ENCODE results near the gene VIPR2.
"Not testable (repeated sequence)": the region's sequence is repeated elsewhere in the genome, so short reads cannot be mapped to it uniquely, and the experiment has no call there.

Gene VIPR2

DNA sequence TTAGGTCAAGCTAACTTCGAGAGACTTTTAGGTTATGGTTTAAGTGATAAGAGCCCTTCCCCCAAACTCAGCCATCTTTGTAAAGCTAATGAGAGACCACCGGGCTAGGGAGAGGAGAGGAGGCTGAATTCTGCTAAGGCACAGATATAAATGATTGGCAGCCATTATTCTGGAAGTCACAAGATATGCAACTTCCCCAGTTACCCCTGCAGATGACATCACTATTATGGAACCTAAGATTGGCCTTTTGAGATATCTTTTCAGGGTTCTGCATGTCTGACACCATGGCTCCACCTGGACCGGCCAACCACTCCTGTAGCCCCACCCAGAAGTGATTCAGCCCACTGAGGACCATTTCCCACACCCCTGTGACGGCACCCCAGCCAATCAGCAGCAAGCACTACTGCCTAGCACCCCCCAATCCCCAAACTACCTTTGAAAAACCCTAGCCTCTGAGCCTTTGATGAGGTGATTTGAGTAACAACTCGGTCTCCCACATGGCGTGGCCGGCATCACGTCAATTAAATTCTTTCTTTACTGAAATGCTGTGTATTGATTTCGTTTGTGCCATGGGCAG, 14.4 kb downstream of the VIPR2 start:
- H3K9me3 Mint-ChIP-seq: no peaks in the 10 kb centered on the region
- H3K36me3 Mint-ChIP-seq (ENCODE audit: insufficient read depth): peaks cover 2% of the 10 kb centered on the region
- no peak overlapping the region for H3K4me3 Mint-ChIP-seq
- no peaks in the 10 kb centered on the region for H3K4me1 Mint-ChIP-seq
- no peak overlapping the region for H3K27ac Mint-ChIP-seq (ENCODE audit: low read depth)
- DNase-seq (ENCODE audit: low spot score in 2 of 2): no peak
- H3K27me3 Mint-ChIP-seq: peaks cover 23% of the 10 kb centered on the region
- no peak for ATAC-seq (replicated peaks; ENCODE audit: extremely low read depth, poor library complexity, severe bottlenecking)

DNA sequence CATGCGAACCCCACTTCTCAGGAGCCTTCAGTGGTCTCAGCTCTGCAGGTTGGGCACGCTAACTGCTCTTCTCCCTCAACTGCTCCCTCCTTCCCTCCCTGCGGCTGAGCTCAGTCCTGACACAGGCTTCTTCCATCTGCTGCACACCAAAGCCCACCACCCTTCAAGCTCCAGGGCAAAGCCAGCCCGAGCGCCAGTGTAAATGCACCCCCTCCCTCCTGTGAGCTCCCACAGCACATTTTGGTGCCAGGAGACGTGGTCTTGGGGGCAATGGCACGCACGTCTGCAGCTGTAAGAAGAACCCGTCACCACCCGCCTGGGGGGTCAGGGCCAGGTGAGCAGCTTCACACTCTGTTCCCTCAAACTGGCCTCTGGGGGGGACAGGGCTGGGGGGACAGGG, 15.9 kb downstream of the VIPR2 start:
- DNase-seq (ENCODE audit: low spot score in 2 of 2): no peak
- Mint-ChIP-seq H3K36me3 (ENCODE audit: insufficient read depth) (peaks cover 2% of the 10 kb centered on the region), H3K9me3 (no peaks in the 10 kb centered on the region), H3K4me1 (no peaks in the 10 kb centered on the region), H3K27ac (ENCODE audit: low read depth) (no peak overlapping the region), H3K4me3 (no peak overlapping the region), H3K27me3 (peaks cover 23% of the 10 kb centered on the region)
- ATAC-seq (replicated peaks; ENCODE audit: extremely low read depth, poor library complexity, severe bottlenecking): no peak

DNA sequence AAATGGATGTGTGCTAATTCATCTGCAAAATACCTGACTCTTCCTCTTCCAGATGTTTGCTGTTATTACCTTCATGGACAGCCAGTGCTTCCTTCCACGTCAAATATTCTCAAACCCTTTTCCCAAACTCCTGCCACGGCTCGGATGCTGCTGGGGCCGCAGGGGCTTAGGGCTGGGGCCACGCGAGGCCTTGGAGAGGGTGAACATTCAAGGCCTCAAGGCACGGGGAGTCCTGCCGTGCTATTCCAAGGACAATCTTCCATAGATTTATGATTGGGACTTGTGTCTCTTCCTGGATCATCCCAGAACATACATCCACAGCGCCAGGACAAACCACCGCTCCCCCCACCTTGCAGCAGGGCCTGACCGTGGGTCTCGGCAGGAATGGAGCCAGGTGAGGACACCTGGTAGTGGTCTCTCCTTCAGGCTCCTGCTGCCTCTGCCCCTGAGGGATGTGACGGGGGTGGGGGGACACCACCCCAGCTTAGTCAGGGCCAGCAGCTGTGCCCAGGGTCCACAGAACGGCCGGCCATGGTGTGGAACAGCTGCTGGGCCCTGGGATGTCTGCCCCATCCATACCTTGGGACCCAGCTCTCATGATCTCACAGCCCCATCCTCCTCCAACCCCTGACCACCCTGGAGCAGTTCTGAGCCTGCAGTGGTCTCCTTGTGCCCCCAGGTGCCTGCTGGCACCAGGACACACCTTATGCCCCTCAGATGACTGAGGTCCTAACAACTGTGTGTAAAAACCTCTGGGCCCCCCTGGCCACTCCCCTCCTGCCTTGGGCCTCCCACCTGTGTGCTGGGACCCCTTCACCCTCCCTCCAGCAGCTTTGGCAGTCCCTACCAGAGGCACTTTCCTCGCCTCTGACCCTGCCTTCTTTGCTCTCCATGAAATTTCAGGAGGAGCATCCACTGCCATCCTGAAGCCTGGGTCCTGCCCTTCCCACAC, 16.7 kb downstream of the VIPR2 start:
- H3K36me3 Mint-ChIP-seq (ENCODE audit: insufficient read depth): no peaks in the 10 kb centered on the region
- no peak overlapping the region for H3K4me3 Mint-ChIP-seq
- peaks cover 23% of the 10 kb centered on the region for H3K27me3 Mint-ChIP-seq
- ATAC-seq (replicated peaks; ENCODE audit: extremely low read depth, poor library complexity, severe bottlenecking) (no peak), DNase-seq (ENCODE audit: low spot score in 2 of 2) (no peak)
- no peaks in the 10 kb centered on the region for H3K9me3 Mint-ChIP-seq
- H3K27ac Mint-ChIP-seq (ENCODE audit: low read depth): no peak overlapping the region
- no peaks in the 10 kb centered on the region for H3K4me1 Mint-ChIP-seq

DNA sequence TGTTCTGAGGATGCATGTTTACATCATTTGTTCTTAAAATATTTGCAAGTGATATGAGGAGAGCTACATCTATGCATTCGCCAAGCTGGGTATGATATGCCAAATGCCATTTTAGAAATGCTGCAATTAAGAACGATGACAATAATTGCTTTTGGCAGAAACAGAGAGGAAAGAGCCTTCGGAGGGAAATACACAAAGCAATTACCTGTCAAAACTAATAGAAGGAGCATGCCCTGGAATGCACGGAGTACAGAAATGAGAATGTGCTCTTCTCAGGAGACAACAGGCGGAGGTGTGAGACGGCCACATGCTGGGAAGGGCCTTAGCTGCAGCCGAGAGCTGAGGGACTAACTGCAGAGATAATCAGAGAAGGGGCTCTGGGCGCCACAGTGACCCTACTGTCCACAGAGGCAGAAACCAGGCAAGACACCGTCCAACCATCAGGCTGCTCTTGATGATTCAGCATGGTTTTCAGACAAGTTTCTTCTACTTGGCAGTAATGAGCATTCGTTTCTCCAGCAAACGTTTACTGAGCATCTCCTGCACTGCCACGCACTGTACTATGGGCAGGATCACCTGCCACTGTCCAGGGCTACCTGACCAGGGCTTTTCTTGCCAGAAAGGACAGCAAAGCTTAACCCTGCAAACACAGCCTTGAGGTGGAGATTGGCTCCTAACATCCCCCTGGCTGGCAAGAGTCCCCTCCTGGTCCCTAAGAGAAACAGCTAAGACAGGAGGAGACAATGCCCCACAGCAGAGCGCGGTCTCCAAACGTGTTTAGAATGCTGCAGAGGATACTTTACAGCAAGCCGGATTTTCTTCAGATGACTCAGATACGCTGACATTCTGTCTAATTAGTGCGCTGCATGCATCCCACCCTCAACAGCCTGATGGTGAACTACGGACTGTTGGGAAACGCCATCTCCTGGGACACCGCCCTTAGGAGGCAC, 18.1 kb downstream of the VIPR2 start:
- H3K4me1 Mint-ChIP-seq: no peaks in the 10 kb centered on the region
- no peak overlapping the region for H3K4me3 Mint-ChIP-seq
- no peak for DNase-seq (ENCODE audit: low spot score in 2 of 2)
- peaks cover 23% of the 10 kb centered on the region for H3K27me3 Mint-ChIP-seq
- no peaks in the 10 kb centered on the region for H3K36me3 Mint-ChIP-seq (ENCODE audit: insufficient read depth)
- ATAC-seq (replicated peaks; ENCODE audit: extremely low read depth, poor library complexity, severe bottlenecking): no peak
- H3K9me3 Mint-ChIP-seq: no peaks in the 10 kb centered on the region
- H3K27ac Mint-ChIP-seq (ENCODE audit: low read depth): no peak overlapping the region

DNA sequence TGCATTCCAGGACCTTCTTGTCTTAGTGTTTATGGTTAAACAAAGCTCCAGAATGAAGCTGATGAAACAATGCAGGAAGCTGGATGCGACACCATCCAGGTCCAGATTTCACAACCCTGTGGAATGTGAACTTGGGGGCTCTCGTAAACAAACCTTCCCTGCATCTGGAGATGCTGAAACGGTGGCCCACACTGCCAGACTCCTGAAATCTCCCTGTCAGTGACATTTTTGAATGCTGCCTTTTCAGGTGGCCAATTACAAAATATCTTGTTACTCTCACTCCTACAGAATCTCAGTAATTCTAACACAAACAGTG, 18.8 kb downstream of the VIPR2 start:
- H3K27me3 Mint-ChIP-seq: peaks cover 23% of the 10 kb centered on the region
- H3K36me3 Mint-ChIP-seq (ENCODE audit: insufficient read depth): no peaks in the 10 kb centered on the region
- no peak for ATAC-seq (replicated peaks; ENCODE audit: extremely low read depth, poor library complexity, severe bottlenecking)
- H3K4me3 Mint-ChIP-seq: no peak overlapping the region
- H3K9me3 Mint-ChIP-seq: no peaks in the 10 kb centered on the region
- no peak for DNase-seq (ENCODE audit: low spot score in 2 of 2)
- H3K4me1 Mint-ChIP-seq: no peaks in the 10 kb centered on the region
- H3K27ac Mint-ChIP-seq (ENCODE audit: low read depth): no peak overlapping the region

DNA sequence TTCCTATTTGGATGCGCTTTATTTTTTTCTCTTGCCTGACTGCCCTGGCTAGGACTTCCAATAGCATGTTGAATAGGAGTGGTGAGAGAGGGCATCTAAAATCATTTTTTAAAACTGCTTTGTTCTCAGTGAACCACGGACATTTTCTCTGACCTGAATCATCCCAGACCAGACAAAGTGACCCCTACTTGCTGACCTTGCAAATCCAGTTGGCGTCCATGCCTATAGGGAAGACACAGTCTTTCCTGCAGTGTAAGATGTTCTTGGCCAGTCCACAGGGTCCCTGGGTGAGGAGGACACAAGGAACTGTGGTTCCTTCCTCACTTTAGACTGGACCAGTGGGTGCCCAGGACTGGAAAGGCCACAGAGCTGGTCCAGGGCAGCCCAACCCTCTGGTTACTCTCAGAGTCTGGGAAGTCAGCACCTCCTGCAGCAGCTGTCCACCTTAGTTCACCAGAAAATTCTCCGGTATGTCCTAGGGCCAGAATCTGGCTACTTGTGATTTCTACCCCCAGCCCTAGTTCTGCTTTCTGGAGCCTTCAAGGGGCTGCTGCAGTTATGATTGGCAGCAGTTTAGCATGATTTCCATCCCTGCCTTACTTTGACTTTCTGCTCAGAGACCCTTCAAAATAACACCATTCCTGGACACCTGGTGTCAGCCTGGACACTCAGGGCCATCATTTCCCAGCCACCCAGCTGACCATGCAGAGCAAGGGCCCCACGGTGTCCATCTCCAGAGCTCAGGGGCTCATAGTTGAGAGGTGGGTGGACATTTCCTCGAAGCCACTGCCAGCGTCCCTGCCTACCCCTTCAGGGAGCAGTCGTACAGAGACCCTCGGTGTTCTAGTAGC, 19.3 kb downstream of the VIPR2 start:
- no peak overlapping the region for H3K4me3 Mint-ChIP-seq
- DNase-seq (ENCODE audit: low spot score in 2 of 2): no peak
- no peak for ATAC-seq (replicated peaks; ENCODE audit: extremely low read depth, poor library complexity, severe bottlenecking)
- H3K27ac Mint-ChIP-seq (ENCODE audit: low read depth): no peak overlapping the region
- no peaks in the 10 kb centered on the region for H3K4me1 Mint-ChIP-seq
- H3K27me3 Mint-ChIP-seq: peaks cover 23% of the 10 kb centered on the region
- no peaks in the 10 kb centered on the region for H3K36me3 Mint-ChIP-seq (ENCODE audit: insufficient read depth)
- H3K9me3 Mint-ChIP-seq: no peaks in the 10 kb centered on the region

DNA sequence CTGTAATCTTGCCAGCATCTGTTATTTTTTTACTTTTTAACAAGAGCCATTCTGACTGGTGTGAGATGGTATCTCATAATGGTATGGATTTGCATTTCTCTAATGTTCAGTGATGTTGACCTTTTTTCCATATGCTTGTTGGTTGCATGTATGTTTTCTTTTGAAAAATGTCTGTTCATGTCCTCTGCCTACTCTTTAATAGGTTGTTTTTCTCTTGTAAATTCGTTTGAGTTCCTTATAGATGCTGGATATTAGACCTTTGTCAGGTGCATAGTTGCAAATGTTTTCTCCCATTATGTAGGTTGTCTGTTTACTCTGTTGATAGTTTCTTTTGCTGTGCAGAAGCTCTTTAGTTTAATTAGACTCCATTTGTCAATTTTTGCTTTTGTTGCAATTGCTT, 20.9 kb downstream of the VIPR2 start:
- H3K27ac Mint-ChIP-seq (ENCODE audit: low read depth); H3K36me3 Mint-ChIP-seq (ENCODE audit: insufficient read depth); ATAC-seq (replicated peaks; ENCODE audit: extremely low read depth, poor library complexity, severe bottlenecking); DNase-seq (ENCODE audit: low spot score in 2 of 2); H3K9me3 Mint-ChIP-seq; H3K4me1 Mint-ChIP-seq; H3K4me3 Mint-ChIP-seq: not testable (repeated sequence)
- H3K27me3 Mint-ChIP-seq: peaks cover 23% of the 10 kb centered on the region

DNA sequence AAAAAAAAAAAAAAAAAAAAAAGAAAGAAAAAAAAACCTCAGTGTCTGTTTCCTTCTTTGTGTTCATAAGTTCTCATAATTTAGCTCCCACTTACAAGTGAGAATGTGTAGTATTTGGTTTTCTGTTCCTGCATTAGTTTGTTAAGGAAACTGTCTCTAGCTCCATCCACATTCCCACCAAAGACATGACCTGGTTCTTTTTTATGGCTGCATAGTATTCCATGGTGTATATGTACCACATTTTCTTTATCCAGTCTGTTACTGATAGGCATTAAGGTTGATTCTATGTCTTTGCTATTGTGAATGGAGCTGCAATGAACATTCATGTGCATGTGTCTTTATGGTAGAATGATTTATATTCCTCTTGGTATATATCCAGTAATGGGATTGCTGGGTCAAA, 21.4 kb downstream of the VIPR2 start:
- H3K4me1 Mint-ChIP-seq; ATAC-seq (replicated peaks; ENCODE audit: extremely low read depth, poor library complexity, severe bottlenecking); H3K4me3 Mint-ChIP-seq; H3K36me3 Mint-ChIP-seq (ENCODE audit: insufficient read depth); DNase-seq (ENCODE audit: low spot score in 2 of 2); H3K9me3 Mint-ChIP-seq; H3K27ac Mint-ChIP-seq (ENCODE audit: low read depth): not testable (repeated sequence)
- H3K27me3 Mint-ChIP-seq: peaks cover 18% of the 10 kb centered on the region

DNA sequence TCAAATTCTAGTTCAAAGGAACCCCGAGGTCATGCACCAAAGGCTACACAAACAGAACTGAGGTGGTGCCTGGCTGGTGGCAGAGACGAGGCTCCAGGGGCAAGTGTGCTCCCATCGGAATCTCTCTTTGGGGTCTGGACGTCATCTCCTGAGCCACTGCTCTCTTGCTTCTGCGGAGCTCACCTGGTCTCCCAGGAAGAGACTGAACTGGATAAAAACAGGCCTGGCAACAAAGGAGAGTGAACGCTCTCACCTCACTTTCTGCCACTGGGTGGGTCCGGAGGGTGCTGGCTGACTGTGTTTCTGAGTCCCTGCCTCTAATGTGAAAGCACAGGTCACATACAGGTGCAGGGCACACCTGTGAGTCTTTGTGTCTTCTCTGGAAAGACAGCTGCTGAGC, 22.4 kb downstream of the VIPR2 start:
- H3K27ac Mint-ChIP-seq (ENCODE audit: low read depth): no peak overlapping the region
- H3K9me3 Mint-ChIP-seq: no peaks in the 10 kb centered on the region
- ATAC-seq (replicated peaks; ENCODE audit: extremely low read depth, poor library complexity, severe bottlenecking): no peak
- no peak overlapping the region for H3K4me3 Mint-ChIP-seq
- no peaks in the 10 kb centered on the region for H3K4me1 Mint-ChIP-seq
- peaks cover 10% of the 10 kb centered on the region for H3K27me3 Mint-ChIP-seq
- DNase-seq (ENCODE audit: low spot score in 2 of 2): no peak
- H3K36me3 Mint-ChIP-seq (ENCODE audit: insufficient read depth): no peaks in the 10 kb centered on the region

DNA sequence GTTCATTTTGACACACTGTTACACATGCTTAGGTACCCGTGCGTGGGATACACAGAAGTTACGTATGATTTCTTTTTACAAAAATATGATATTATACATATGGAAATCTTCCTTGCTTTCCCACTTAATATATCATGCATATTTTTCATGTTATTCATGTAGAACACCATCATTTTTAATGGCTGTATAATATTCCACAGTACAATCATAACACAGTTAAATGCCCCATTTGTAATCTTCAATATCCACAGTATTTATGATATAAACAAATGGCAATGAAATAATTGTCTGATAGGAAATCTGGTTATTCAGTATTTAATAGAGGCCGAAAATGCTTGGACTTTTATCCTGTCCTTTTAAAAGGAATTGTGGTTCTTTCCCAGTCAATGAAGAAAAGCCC, 23.2 kb downstream of the VIPR2 start:
- Mint-ChIP-seq H3K36me3 (ENCODE audit: insufficient read depth) (no peaks in the 10 kb centered on the region), H3K9me3 (no peaks in the 10 kb centered on the region), H3K27me3 (peaks cover 7% of the 10 kb centered on the region), H3K4me1 (no peaks in the 10 kb centered on the region), H3K27ac (ENCODE audit: low read depth) (no peak overlapping the region), H3K4me3 (no peak overlapping the region)
- no peak for DNase-seq (ENCODE audit: low spot score in 2 of 2)
- ATAC-seq (replicated peaks; ENCODE audit: extremely low read depth, poor library complexity, severe bottlenecking): no peak

DNA sequence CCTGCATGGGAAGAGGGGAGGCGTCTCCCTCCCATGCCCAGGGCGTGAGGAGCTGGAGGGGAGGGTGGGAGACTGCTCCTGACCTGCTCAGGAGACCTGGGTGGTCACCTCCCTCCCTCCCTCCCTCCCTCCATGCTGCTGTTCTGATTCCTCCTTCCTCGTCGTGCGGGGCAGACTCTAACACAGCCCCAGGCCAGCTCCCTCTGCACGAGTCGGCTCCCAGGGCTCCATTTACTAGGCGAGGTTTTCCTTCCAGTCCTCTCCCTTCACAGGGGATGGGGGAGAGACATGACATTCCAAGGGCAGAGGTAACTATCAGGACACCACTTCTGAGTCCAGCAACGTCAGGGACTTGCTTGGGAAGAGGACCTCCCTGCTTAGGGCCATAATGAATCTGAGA, 23.6 kb downstream of the VIPR2 start:
- DNase-seq (ENCODE audit: low spot score in 2 of 2) (no peak), ATAC-seq (replicated peaks; ENCODE audit: extremely low read depth, poor library complexity, severe bottlenecking) (no peak)
- no peak overlapping the region for H3K4me3 Mint-ChIP-seq
- H3K27ac Mint-ChIP-seq (ENCODE audit: low read depth): no peak overlapping the region
- peaks cover 3% of the 10 kb centered on the region for H3K27me3 Mint-ChIP-seq
- H3K36me3 Mint-ChIP-seq (ENCODE audit: insufficient read depth): no peaks in the 10 kb centered on the region
- no peaks in the 10 kb centered on the region for H3K9me3 Mint-ChIP-seq
- H3K4me1 Mint-ChIP-seq: no peaks in the 10 kb centered on the region

DNA sequence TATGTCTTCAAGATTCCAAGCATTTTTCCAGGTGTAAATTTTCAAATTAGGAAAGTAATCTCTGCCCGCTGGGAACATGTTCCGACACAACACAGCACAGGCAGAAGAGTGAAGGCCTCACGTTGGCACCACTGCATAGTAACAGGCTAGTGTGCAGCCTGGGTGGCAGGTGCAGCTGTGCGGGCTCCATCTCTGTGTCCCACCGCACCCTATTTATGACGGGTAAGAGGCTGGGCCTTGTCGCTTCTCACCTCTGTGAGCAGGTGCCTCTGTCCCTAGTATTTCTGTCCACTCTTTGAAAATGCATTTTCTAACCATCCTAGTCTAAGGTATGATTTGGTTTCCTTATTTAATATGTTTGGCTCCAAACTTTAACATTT, 24.1 kb downstream of the VIPR2 start:
- H3K27ac Mint-ChIP-seq (ENCODE audit: low read depth): no peak overlapping the region
- no peak overlapping the region for H3K4me3 Mint-ChIP-seq
- H3K9me3 Mint-ChIP-seq: no peaks in the 10 kb centered on the region
- H3K36me3 Mint-ChIP-seq (ENCODE audit: insufficient read depth): no peaks in the 10 kb centered on the region
- H3K27me3 Mint-ChIP-seq: no peaks in the 10 kb centered on the region
- peaks cover 5% of the 10 kb centered on the region for H3K4me1 Mint-ChIP-seq
- ATAC-seq (replicated peaks; ENCODE audit: extremely low read depth, poor library complexity, severe bottlenecking) (no peak), DNase-seq (ENCODE audit: low spot score in 2 of 2) (no peak)

All from central memory CD8-positive, alpha-beta T cell (primary cell).